IgD-negative memory B cell (primary cell): ENCODE measurements around the gene RUSC1. TPM values are rescaled to one million over a fixed set of nuclear protein-coding genes. Genes with fewer than 3 reads are reported as not detected.
"Not testable (repeated sequence)": the region's sequence is repeated elsewhere in the genome, so short reads cannot be mapped to it uniquely, and the experiment has no call there.

ENCODE experiments used
- H3K27ac Mint-ChIP-seq, 3 donors: one replicate each; pipeline ENCODE4 v1.8.0; 2020 to 2022; ENCODE audit warnings: mild to moderate bottlenecking in 3 of 3, mixed read lengths in 3 of 3, moderate library complexity in 1 of 3
- H3K27me3 Mint-ChIP-seq: one replicate; pipeline ENCODE4 v1.8.0; 2021; ENCODE audit warnings: mixed read lengths
- H3K36me3 Mint-ChIP-seq: one replicate; pipeline ENCODE4 v1.8.0; 2020; ENCODE audit warnings: mild to moderate bottlenecking, mixed read lengths
- H3K4me1 Mint-ChIP-seq, 3 donors: one replicate each; pipeline ENCODE4 v1.8.0; 2020 to 2022; ENCODE audit warnings: mixed read lengths in 3 of 3, mild to moderate bottlenecking in 1 of 3
- H3K4me3 Mint-ChIP-seq, 4 donors: one replicate each; pipeline ENCODE4 v1.8.0; 2020 to 2022; ENCODE audit warnings: mild to moderate bottlenecking in 4 of 4, mixed read lengths in 4 of 4, moderate library complexity in 3 of 4
- H3K9me3 Mint-ChIP-seq, 3 donors: one replicate each; pipeline ENCODE4 v1.8.0; 2020 to 2021; ENCODE audit warnings: mixed read lengths in 3 of 3, mild to moderate bottlenecking in 1 of 3
- polyA plus RNA-seq: library from polyadenylated mRNA; unstranded; fragments of 300-500 nt; fragmentation: Illumina TruSeq; gene quantifications from one replicate; pipeline ENCODE4 v1.2.3, GENCODE V29; 2021

The RUSC1 gene
- polyA plus RNA-seq, 1 donor from 2014 or later, result 8.9 TPM

GRCh38 chr1:155324717-155325602 lies 4.3 kb downstream of the RUSC1 start:
- peak overlapping the region; percentile 39 to 96 (median 90) for H3K27ac Mint-ChIP-seq
- H3K4me3 Mint-ChIP-seq, result peak overlapping the region; percentile 58 to 95 (median 90)
- H3K27me3 Mint-ChIP-seq, result no peaks in the 10 kb centered on the region
- H3K36me3 Mint-ChIP-seq, result no peaks in the 10 kb centered on the region
- no peaks in the 10 kb centered on the region for H3K9me3 Mint-ChIP-seq
- peaks cover 0 to 24% (median 12%) of the 10 kb centered on the region in 3 donors for H3K4me1 Mint-ChIP-seq

- Mint-ChIP-seq H3K4me3 (peak overlapping the region; percentile 39 to 88 (median 54)), H3K27ac (peak overlapping the region; percentile 39 to 96 (median 73)), H3K4me1 (peaks cover 0 to 20% (median 8%) of the 10 kb centered on the region in 3 donors), H3K9me3 (no peaks in the 10 kb centered on the region), H3K27me3 (no peaks in the 10 kb centered on the region), H3K36me3 (no peaks in the 10 kb centered on the region)
Observed at GRCh38 chr1:155325603-155325893, 4.9 kb downstream of the RUSC1 start.

GRCh38 chr1:155326020-155326526 lies 5.4 kb downstream of the RUSC1 start:
- peaks cover 0 to 16% (median 9%) of the 10 kb centered on the region in 3 donors for H3K4me1 Mint-ChIP-seq
- H3K36me3 Mint-ChIP-seq, result no peaks in the 10 kb centered on the region
- no peaks in the 10 kb centered on the region for H3K9me3 Mint-ChIP-seq

GRCh38 chr1:155326631-155327037 lies 5.9 kb downstream of the RUSC1 start:
- no peaks in the 10 kb centered on the region for H3K9me3 Mint-ChIP-seq
- H3K4me3 Mint-ChIP-seq, result peak overlapping the region in 1 of 4 donors; percentile 58
- H3K36me3 Mint-ChIP-seq, result no peaks in the 10 kb centered on the region
- peaks cover 0 to 16% (median 9%) of the 10 kb centered on the region in 3 donors for H3K4me1 Mint-ChIP-seq
- no peaks in the 10 kb centered on the region for H3K27me3 Mint-ChIP-seq
- H3K27ac Mint-ChIP-seq, result peak overlapping the region; percentile 39 to 96 (median 78)

More at GRCh38 chr1:155326020-155326526, 5.4 kb downstream of the RUSC1 start:
- Mint-ChIP-seq H3K27me3 (no peaks in the 10 kb centered on the region), H3K27ac (peak overlapping the region in 2 of 3 donors; percentile 39 to 96), H3K4me3 (peak overlapping the region; percentile 51 to 81 (median 67))

- Mint-ChIP-seq H3K27ac (peak overlapping the region in 1 of 3 donors; percentile 39), H3K27me3 (no peaks in the 10 kb centered on the region), H3K4me3 (peak overlapping the region in 1 of 4 donors; percentile 58), H3K4me1 (peaks cover 0 to 9% (median 5%) of the 10 kb centered on the region in 3 donors), H3K9me3 (no peaks in the 10 kb centered on the region), H3K36me3 (no peaks in the 10 kb centered on the region)
Observed at GRCh38 chr1:155327981-155328380, 7.3 kb downstream of the RUSC1 start.

GRCh38 chr1:155328856-155329255 lies 8.2 kb downstream of the RUSC1 start:
- H3K4me1 Mint-ChIP-seq, H3K27me3 Mint-ChIP-seq, H3K36me3 Mint-ChIP-seq, H3K4me3 Mint-ChIP-seq, H3K9me3 Mint-ChIP-seq: not testable (repeated sequence)
- peak overlapping the region in 2 of 3 donors; percentile 54 to 63 for H3K27ac Mint-ChIP-seq

- peaks cover 0 to 5% (median 5%) of the 10 kb centered on the region in 3 donors for H3K4me1 Mint-ChIP-seq
- no peaks in the 10 kb centered on the region for H3K36me3 Mint-ChIP-seq
- H3K4me3 Mint-ChIP-seq, result peak overlapping the region in 1 of 4 donors; percentile 23
- no peaks in the 10 kb centered on the region for H3K27me3 Mint-ChIP-seq
- no peaks in the 10 kb centered on the region for H3K9me3 Mint-ChIP-seq
- H3K27ac Mint-ChIP-seq, result no peak overlapping the region
Observed at GRCh38 chr1:155329980-155330598, 9.4 kb downstream of the RUSC1 start.

- no peak overlapping the region for H3K4me3 Mint-ChIP-seq
- no peak overlapping the region for H3K27ac Mint-ChIP-seq
Observed at GRCh38 chr1:155334962-155335361, 14.3 kb downstream of the RUSC1 start.

GRCh38 chr1:155339515-155340097 lies 18.9 kb downstream of the RUSC1 start:
- Mint-ChIP-seq H3K4me1 (no peaks in the 10 kb centered on the region), H3K27ac (no peak overlapping the region), H3K4me3 (no peak overlapping the region), H3K9me3 (no peaks in the 10 kb centered on the region), H3K36me3 (peaks cover 7% of the 10 kb centered on the region), H3K27me3 (no peaks in the 10 kb centered on the region)

More at GRCh38 chr1:155334962-155335361, 14.3 kb downstream of the RUSC1 start:
- peaks cover 0 to 3% (median 0%) of the 10 kb centered on the region in 3 donors for H3K4me1 Mint-ChIP-seq
- no peaks in the 10 kb centered on the region for H3K9me3 Mint-ChIP-seq
- H3K36me3 Mint-ChIP-seq, result peaks cover 2% of the 10 kb centered on the region
- H3K27me3 Mint-ChIP-seq, result no peaks in the 10 kb centered on the region

GRCh38 chr1:155342842-155343241 lies 22.1 kb downstream of the RUSC1 start:
- Mint-ChIP-seq H3K27me3 (no peaks in the 10 kb centered on the region), H3K9me3 (no peaks in the 10 kb centered on the region), H3K36me3 (peaks cover 8% of the 10 kb centered on the region), H3K4me3 (no peak overlapping the region), H3K4me1 (no peaks in the 10 kb centered on the region), H3K27ac (no peak overlapping the region)

GRCh38 chr1:155352631-155353030 lies 31.9 kb downstream of the RUSC1 start:
- peaks cover 2% of the 10 kb centered on the region for H3K36me3 Mint-ChIP-seq
- no peaks in the 10 kb centered on the region for H3K27me3 Mint-ChIP-seq
- no peak overlapping the region for H3K4me3 Mint-ChIP-seq
- H3K4me1 Mint-ChIP-seq, result no peaks in the 10 kb centered on the region
- no peak overlapping the region for H3K27ac Mint-ChIP-seq
- no peaks in the 10 kb centered on the region for H3K9me3 Mint-ChIP-seq

- no peak overlapping the region for H3K4me3 Mint-ChIP-seq
- H3K27me3 Mint-ChIP-seq, result no peaks in the 10 kb centered on the region
- peaks cover 1% of the 10 kb centered on the region for H3K36me3 Mint-ChIP-seq
- no peaks in the 10 kb centered on the region for H3K9me3 Mint-ChIP-seq
- peak overlapping the region in 2 of 3 donors; percentile 48 to 62 for H3K27ac Mint-ChIP-seq
- H3K4me1 Mint-ChIP-seq, result no peaks in the 10 kb centered on the region
Observed at GRCh38 chr1:155360051-155360450, 39.4 kb downstream of the RUSC1 start.

- Mint-ChIP-seq H3K36me3 (peaks cover 11% of the 10 kb centered on the region), H3K27ac (no peak overlapping the region), H3K27me3 (no peaks in the 10 kb centered on the region), H3K4me3 (no peak overlapping the region), H3K9me3 (no peaks in the 10 kb centered on the region), H3K4me1 (peaks cover 0 to 8% (median 4%) of the 10 kb centered on the region in 3 donors)
Observed at GRCh38 chr1:155379180-155379579, 58.5 kb downstream of the RUSC1 start.

- Mint-ChIP-seq H3K4me1 (peaks cover 0 to 8% (median 4%) of the 10 kb centered on the region in 3 donors), H3K9me3 (no peaks in the 10 kb centered on the region), H3K4me3 (no peak overlapping the region), H3K27me3 (no peaks in the 10 kb centered on the region), H3K27ac (no peak overlapping the region), H3K36me3 (peaks cover 11% of the 10 kb centered on the region)
Observed at GRCh38 chr1:155379631-155380090, 59.0 kb downstream of the RUSC1 start.
